ENCODE measurements around the gene RHOXF1. TPM values are rescaled to one million over a fixed set of nuclear protein-coding genes. Genes with fewer than 3 reads are reported as not detected.
"Not testable (repeated sequence)": the region's sequence is repeated elsewhere in the genome, so short reads cannot be mapped to it uniquely, and the experiment has no call there.

The RHOXF1 gene
- total RNA-seq, 2 donors from 2014 or later: 0.37 to 0.46 TPM

DNA sequence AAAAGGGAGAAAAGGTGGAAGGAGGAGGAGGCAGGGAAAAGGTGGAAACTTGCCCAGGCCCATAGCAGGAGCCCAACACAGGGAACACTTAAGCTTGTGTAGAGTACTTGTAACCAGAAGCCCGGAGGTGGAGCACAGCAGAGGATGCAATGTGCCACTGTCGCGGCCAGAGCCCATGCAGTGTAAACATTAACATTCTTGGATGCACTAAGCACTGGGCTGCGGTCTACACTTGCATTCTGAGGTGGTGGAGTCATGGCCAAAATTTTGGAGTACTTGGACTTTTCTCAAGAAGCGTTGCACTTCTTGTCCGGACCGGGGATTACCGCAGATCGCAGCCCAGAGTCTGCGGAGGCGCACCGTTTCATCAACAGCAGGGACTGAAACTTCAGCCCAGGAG, 4.5 kb upstream of the RHOXF1 start:
- no peak for DNase-seq
- Histone ChIP-seq H3K4me3 (ENCODE audit: low read length) (no peak overlapping the region), H3K9me3 (ENCODE audit: control insufficient read depth, low read length) (no peaks in the 10 kb centered on the region), H3K4me1 (ENCODE audit: control insufficient read depth, insufficient read depth, low read length) (no peaks in the 10 kb centered on the region), H3K36me3 (ENCODE audit: control insufficient read depth, insufficient read depth, low read length) (no peaks in the 10 kb centered on the region), H3K27ac (ENCODE audit: low read depth, low read length) (no peak overlapping the region), H3K27me3 (ENCODE audit: control insufficient read depth, insufficient read depth, low read length, poor library complexity, severe bottlenecking) (no peaks in the 10 kb centered on the region), H3K9ac (ENCODE audit: extremely low read depth, low read length, poor library complexity, severe bottlenecking) (no peak overlapping the region)
- TF ChIP-seq, protein P1, sequence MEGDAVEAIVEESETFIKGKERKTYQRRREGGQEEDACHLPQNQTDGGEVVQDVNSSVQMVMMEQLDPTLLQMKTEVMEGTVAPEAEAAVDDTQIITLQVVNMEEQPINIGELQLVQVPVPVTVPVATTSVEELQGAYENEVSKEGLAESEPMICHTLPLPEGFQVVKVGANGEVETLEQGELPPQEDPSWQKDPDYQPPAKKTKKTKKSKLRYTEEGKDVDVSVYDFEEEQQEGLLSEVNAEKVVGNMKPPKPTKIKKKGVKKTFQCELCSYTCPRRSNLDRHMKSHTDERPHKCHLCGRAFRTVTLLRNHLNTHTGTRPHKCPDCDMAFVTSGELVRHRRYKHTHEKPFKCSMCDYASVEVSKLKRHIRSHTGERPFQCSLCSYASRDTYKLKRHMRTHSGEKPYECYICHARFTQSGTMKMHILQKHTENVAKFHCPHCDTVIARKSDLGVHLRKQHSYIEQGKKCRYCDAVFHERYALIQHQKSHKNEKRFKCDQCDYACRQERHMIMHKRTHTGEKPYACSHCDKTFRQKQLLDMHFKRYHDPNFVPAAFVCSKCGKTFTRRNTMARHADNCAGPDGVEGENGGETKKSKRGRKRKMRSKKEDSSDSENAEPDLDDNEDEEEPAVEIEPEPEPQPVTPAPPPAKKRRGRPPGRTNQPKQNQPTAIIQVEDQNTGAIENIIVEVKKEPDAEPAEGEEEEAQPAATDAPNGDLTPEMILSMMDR (conservative IDR thresholded peaks at IDR 0.05): no peak
- H3K4me3 Mint-ChIP-seq: no peak overlapping the region
- H3K27me3 Mint-ChIP-seq (ENCODE audit: insufficient read depth): no peaks in the 10 kb centered on the region
- H3K9me3 Mint-ChIP-seq: peaks cover 34% of the 10 kb centered on the region
- H3K36me3 Mint-ChIP-seq (ENCODE audit: low read depth): no peaks in the 10 kb centered on the region
- no peak overlapping the region for H3K27ac Mint-ChIP-seq
- WGBS, 2 experiments (ENCODE audit: insufficient coverage in 1 of 2, insufficient read length in 1 of 2): 94% methylated on average over 12 of the region's 12 CpGs; no CpG with 5 or more reads in 1 of the 2 experiments
- peaks cover 8% of the 10 kb centered on the region for H3K4me1 Mint-ChIP-seq

DNA sequence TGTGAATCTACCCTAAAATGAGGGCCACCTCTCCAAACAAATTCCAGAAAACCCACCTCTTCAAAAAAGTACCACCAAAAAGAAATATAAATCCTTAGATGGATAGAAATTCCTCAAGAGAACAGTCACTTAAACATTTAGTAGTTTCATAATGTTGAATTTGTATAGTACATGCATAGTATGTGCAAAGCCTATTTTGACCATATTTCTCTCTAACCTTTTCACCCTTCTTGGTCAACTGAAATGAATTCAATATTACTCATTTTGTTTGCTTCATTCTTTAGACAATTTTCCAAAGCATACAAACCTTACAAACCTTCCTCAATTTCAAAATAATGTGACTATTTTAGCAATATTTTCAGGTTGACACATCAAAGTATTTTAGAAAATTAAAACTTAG, 4.1 kb downstream of the RHOXF1 start:
- H3K4me3 Mint-ChIP-seq: no peak overlapping the region
- no peak overlapping the region for H3K27ac Mint-ChIP-seq
- no peak overlapping the region for H3K4me3 ChIP-seq (ENCODE audit: low read length)
- peaks cover 56% of the 10 kb centered on the region for H3K9me3 Mint-ChIP-seq
- H3K27me3 ChIP-seq (ENCODE audit: control insufficient read depth, insufficient read depth, low read length, poor library complexity, severe bottlenecking): no peaks in the 10 kb centered on the region
- TF ChIP-seq, protein P1 (conservative IDR thresholded peaks at IDR 0.05): no peak
- no peak overlapping the region for H3K9ac ChIP-seq (ENCODE audit: extremely low read depth, low read length, poor library complexity, severe bottlenecking)
- no peak for DNase-seq
- H3K4me1 Mint-ChIP-seq: no peaks in the 10 kb centered on the region
- H3K27me3 Mint-ChIP-seq (ENCODE audit: insufficient read depth): no peaks in the 10 kb centered on the region
- H3K4me1 ChIP-seq (ENCODE audit: control insufficient read depth, insufficient read depth, low read length): no peaks in the 10 kb centered on the region
- peaks cover 5% of the 10 kb centered on the region for H3K36me3 Mint-ChIP-seq (ENCODE audit: low read depth)
- H3K9me3 ChIP-seq (ENCODE audit: control insufficient read depth, low read length): no peaks in the 10 kb centered on the region
- H3K27ac ChIP-seq (ENCODE audit: low read depth, low read length): no peak overlapping the region
- H3K36me3 ChIP-seq (ENCODE audit: control insufficient read depth, insufficient read depth, low read length): no peaks in the 10 kb centered on the region

- H3K27ac Mint-ChIP-seq: no peak overlapping the region
- H3K36me3 ChIP-seq (ENCODE audit: control insufficient read depth, insufficient read depth, low read length): no peaks in the 10 kb centered on the region
- H3K27me3 Mint-ChIP-seq (ENCODE audit: insufficient read depth): no peaks in the 10 kb centered on the region
- peaks cover 70% of the 10 kb centered on the region for H3K9me3 Mint-ChIP-seq
- no peaks in the 10 kb centered on the region for H3K4me1 ChIP-seq (ENCODE audit: control insufficient read depth, insufficient read depth, low read length)
- H3K9me3 ChIP-seq (ENCODE audit: control insufficient read depth, low read length): no peaks in the 10 kb centered on the region
- no peak overlapping the region for H3K27ac ChIP-seq (ENCODE audit: low read depth, low read length)
- 100% methylated on average over 1 of the region's 1 CpG; no CpG with 5 or more reads in 1 of the 2 experiments for WGBS, 2 experiments (ENCODE audit: insufficient coverage in 1 of 2, insufficient read length in 1 of 2)
- no peak for DNase-seq
- no peaks in the 10 kb centered on the region for H3K27me3 ChIP-seq (ENCODE audit: control insufficient read depth, insufficient read depth, low read length, poor library complexity, severe bottlenecking)
- H3K4me1 Mint-ChIP-seq: no peaks in the 10 kb centered on the region
- H3K36me3 Mint-ChIP-seq (ENCODE audit: low read depth): peaks cover 5% of the 10 kb centered on the region
- no peak overlapping the region for H3K9ac ChIP-seq (ENCODE audit: extremely low read depth, low read length, poor library complexity, severe bottlenecking)
- TF ChIP-seq, protein P1 (conservative IDR thresholded peaks at IDR 0.05): no peak
- H3K4me3 ChIP-seq (ENCODE audit: low read length): no peak overlapping the region
- H3K4me3 Mint-ChIP-seq: no peak overlapping the region
Observed at GRCh38 chrX:120109378-120109777, 6.3 kb downstream of the RHOXF1 start.

DNA sequence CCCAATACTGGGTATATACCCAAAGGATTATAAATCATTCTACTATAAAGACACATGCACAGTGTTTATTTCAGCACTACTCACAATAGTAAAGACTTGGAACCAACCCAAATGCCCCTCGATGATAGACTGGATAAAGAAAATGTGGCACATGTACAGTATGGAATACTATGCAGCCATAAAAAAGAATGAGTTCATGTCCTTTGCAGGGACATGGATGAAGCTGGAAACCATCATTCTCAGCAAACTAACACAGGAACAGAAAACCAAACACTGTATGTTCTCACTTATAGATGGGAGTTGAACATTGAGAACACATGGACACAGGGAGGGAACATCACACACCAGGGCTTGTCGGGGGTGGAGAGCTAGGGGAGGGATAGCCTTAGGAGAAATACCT, 11.0 kb downstream of the RHOXF1 start:
- peaks cover 90% of the 10 kb centered on the region for H3K9me3 Mint-ChIP-seq
- H3K9ac ChIP-seq (ENCODE audit: extremely low read depth, low read length, poor library complexity, severe bottlenecking); H3K4me3 Mint-ChIP-seq; H3K27me3 ChIP-seq (ENCODE audit: control insufficient read depth, insufficient read depth, low read length, poor library complexity, severe bottlenecking); H3K4me1 Mint-ChIP-seq; H3K27ac Mint-ChIP-seq; H3K9me3 ChIP-seq (ENCODE audit: control insufficient read depth, low read length); H3K36me3 Mint-ChIP-seq (ENCODE audit: low read depth); H3K4me3 ChIP-seq (ENCODE audit: low read length); H3K4me1 ChIP-seq (ENCODE audit: control insufficient read depth, insufficient read depth, low read length); DNase-seq; H3K36me3 ChIP-seq (ENCODE audit: control insufficient read depth, insufficient read depth, low read length); H3K27ac ChIP-seq (ENCODE audit: low read depth, low read length); H3K27me3 Mint-ChIP-seq (ENCODE audit: insufficient read depth): not testable (repeated sequence)
- 83% methylated on average over 2 of the region's 2 CpGs; no CpG with 5 or more reads in 1 of the 2 experiments for WGBS, 2 experiments (ENCODE audit: insufficient coverage in 1 of 2, insufficient read length in 1 of 2)

GRCh38 chrX:120101057-120101456, 14.7 kb downstream of the RHOXF1 start:
- not testable (repeated sequence) for H3K9ac ChIP-seq (ENCODE audit: extremely low read depth, low read length, poor library complexity, severe bottlenecking); H3K9me3 ChIP-seq (ENCODE audit: control insufficient read depth, low read length); H3K4me1 ChIP-seq (ENCODE audit: control insufficient read depth, insufficient read depth, low read length); H3K27ac Mint-ChIP-seq; H3K27ac ChIP-seq (ENCODE audit: low read depth, low read length); H3K36me3 Mint-ChIP-seq (ENCODE audit: low read depth); H3K4me3 ChIP-seq (ENCODE audit: low read length); DNase-seq; H3K36me3 ChIP-seq (ENCODE audit: control insufficient read depth, insufficient read depth, low read length); H3K4me1 Mint-ChIP-seq; H3K27me3 ChIP-seq (ENCODE audit: control insufficient read depth, insufficient read depth, low read length, poor library complexity, severe bottlenecking); H3K27me3 Mint-ChIP-seq (ENCODE audit: insufficient read depth); H3K4me3 Mint-ChIP-seq
- 90% methylated on average over 1 of the region's 2 CpGs; no CpG with 5 or more reads in 1 of the 2 experiments for WGBS, 2 experiments (ENCODE audit: insufficient coverage in 1 of 2, insufficient read length in 1 of 2)
- peaks cover 88% of the 10 kb centered on the region for H3K9me3 Mint-ChIP-seq
